ENCODE measurements around the gene AOC2.

The AOC2 gene

GRCh38 chr17:42844761-42845555 lies 578 bp downstream of the AOC2 start:
- Histone ChIP-seq H3K27me3 (ENCODE audit: control insufficient read depth, low read length) (no peaks in the 10 kb centered on the region), H3K9me3 (ENCODE audit: control insufficient read depth, insufficient read depth, low read length) (no peaks in the 10 kb centered on the region), H3K9me2 (replicated peaks; ENCODE audit: control insufficient read depth, low read length) (no peaks in the 10 kb centered on the region), H3K27ac (ENCODE audit: low read depth, low read length) (no peak overlapping the region), H3K4me1 (ENCODE audit: control insufficient read depth, low read length) (no peaks in the 10 kb centered on the region), H3K79me2 (ENCODE audit: control insufficient read depth, low read length) (no peaks in the 10 kb centered on the region), H3K4me3 (ENCODE audit: low read length) (no peak overlapping the region), H4K20me1 (ENCODE audit: control insufficient read depth, insufficient read depth, low read depth, low read length) (peaks cover 4% of the 10 kb centered on the region; the same call in 1 of the 2 replicates), H3K36me3 (ENCODE audit: control insufficient read depth, low read length) (peaks cover 51% of the 10 kb centered on the region), H3F3A (ENCODE audit: control insufficient read depth, insufficient read depth) (peaks cover 17% of the 10 kb centered on the region), H3K4me2 (ENCODE audit: low read length) (no peak overlapping the region)
- TF ChIP-seq EZH2phosphoT487 (IDR thresholded peaks at IDR 0.05; ENCODE audit: borderline replicate concordance, low read length) (no peak), CTCF (IDR thresholded peaks at IDR 0.05; ENCODE audit: low read depth, low read length, poor library complexity, severe bottlenecking) (no peak)

GRCh38 chr17:42845556-42845917 lies 1.2 kb downstream of the AOC2 start:
- Histone ChIP-seq H3K4me1 (ENCODE audit: control insufficient read depth, low read length) (no peaks in the 10 kb centered on the region), H3K36me3 (ENCODE audit: control insufficient read depth, low read length) (peaks cover 48% of the 10 kb centered on the region), H3K27me3 (ENCODE audit: control insufficient read depth, low read length) (no peaks in the 10 kb centered on the region)

GRCh38 chr17:42845918-42846593 lies 1.7 kb downstream of the AOC2 start:
- H3K4me2 ChIP-seq (ENCODE audit: low read length): no peak overlapping the region
- no peaks in the 10 kb centered on the region for H3K9me3 ChIP-seq (ENCODE audit: control insufficient read depth, insufficient read depth, low read length)
- H4K20me1 ChIP-seq (ENCODE audit: control insufficient read depth, insufficient read depth, low read depth, low read length): peaks cover 4% of the 10 kb centered on the region; the same call in 1 of the 2 replicates
- H3K27me3 ChIP-seq (ENCODE audit: control insufficient read depth, low read length): no peaks in the 10 kb centered on the region
- H3F3A ChIP-seq (ENCODE audit: control insufficient read depth, insufficient read depth): peaks cover 21% of the 10 kb centered on the region
- H3K79me2 ChIP-seq (ENCODE audit: control insufficient read depth, low read length): no peaks in the 10 kb centered on the region
- TF ChIP-seq EZH2phosphoT487 (IDR thresholded peaks at IDR 0.05; ENCODE audit: borderline replicate concordance, low read length): no peak
- TF ChIP-seq CTCF (IDR thresholded peaks at IDR 0.05; ENCODE audit: low read depth, low read length, poor library complexity, severe bottlenecking): no peak
- H3K36me3 ChIP-seq (ENCODE audit: control insufficient read depth, low read length): peaks cover 45% of the 10 kb centered on the region
- no peaks in the 10 kb centered on the region for H3K4me1 ChIP-seq (ENCODE audit: control insufficient read depth, low read length)
- no peak overlapping the region for H3K4me3 ChIP-seq (ENCODE audit: low read length)
- H3K27ac ChIP-seq (ENCODE audit: low read depth, low read length): no peak overlapping the region
- H3K9me2 ChIP-seq (replicated peaks; ENCODE audit: control insufficient read depth, low read length): no peaks in the 10 kb centered on the region

More at GRCh38 chr17:42845556-42845917, 1.2 kb downstream of the AOC2 start:
- peaks cover 19% of the 10 kb centered on the region for H3F3A ChIP-seq (ENCODE audit: control insufficient read depth, insufficient read depth)
- H3K9me3 ChIP-seq (ENCODE audit: control insufficient read depth, insufficient read depth, low read length): no peaks in the 10 kb centered on the region
- peaks cover 4% of the 10 kb centered on the region; the same call in 1 of the 2 replicates for H4K20me1 ChIP-seq (ENCODE audit: control insufficient read depth, insufficient read depth, low read depth, low read length)
- no peak overlapping the region for H3K4me3 ChIP-seq (ENCODE audit: low read length)
- no peak overlapping the region for H3K4me2 ChIP-seq (ENCODE audit: low read length)
- no peak overlapping the region for H3K27ac ChIP-seq (ENCODE audit: low read depth, low read length)
- TF ChIP-seq EZH2phosphoT487 (IDR thresholded peaks at IDR 0.05; ENCODE audit: borderline replicate concordance, low read length) (no peak), CTCF (IDR thresholded peaks at IDR 0.05; ENCODE audit: low read depth, low read length, poor library complexity, severe bottlenecking) (no peak)
- no peaks in the 10 kb centered on the region for H3K9me2 ChIP-seq (replicated peaks; ENCODE audit: control insufficient read depth, low read length)
- H3K79me2 ChIP-seq (ENCODE audit: control insufficient read depth, low read length): no peaks in the 10 kb centered on the region

Measured in DOHH2 (cell line).